Lower leg skin (tissue), 3 donors: ENCODE results near the gene NEGR1.

Experiments used
- CTCF ChIP-seq, 3 donors: fragments of 450-650 bp; IDR thresholded peaks; one replicate each; pipeline ENCODE4 v1.5.1; 2016; ENCODE audit warnings: antibody characterized with exemption in 3 of 3, mild to moderate bottlenecking in 3 of 3, moderate library complexity in 2 of 3
- POLR2A ChIP-seq, 2 donors: fragments of 450-650 bp; IDR thresholded peaks; one replicate each; pipeline ENCODE4 v1.6.1; 2016 to 2017; ENCODE audit warnings: antibody characterized with exemption in 2 of 2, mild to moderate bottlenecking in 1 of 2, moderate library complexity in 1 of 2

- no peak for TF ChIP-seq POLR2A (IDR thresholded peaks at IDR 0.05)
- TF ChIP-seq CTCF (IDR thresholded peaks at IDR 0.05), result no peak
These were observed 170.7 kb downstream of the NEGR1 start for GRCh38 chr1:72111662-72112061.
